ENCODE data around the gene GDPD3.

GRCh38 chr16:30067584-30067916 is 45.8 kb downstream of the GDPD3 start:
- TF ChIP-seq CREB1 (IDR thresholded peaks at IDR 0.05; ENCODE audit: low read depth) (no peak), DPF2 (IDR thresholded peaks at IDR 0.05) (no peak), BACH1 (IDR thresholded peaks at IDR 0.05; ENCODE audit: borderline replicate concordance) (no peak), ZNF24 (IDR thresholded peaks at IDR 0.05) (no peak)
